PC-9 (cell line): ENCODE measurements around the gene MYO7B. TPM values are rescaled to one million over a fixed set of nuclear protein-coding genes. Genes with fewer than 3 reads are reported as not detected.
A peak's percentile ranks its signal among the peaks of the same experiment; 100 is the strongest.

Experiments
- BruUV-seq: library from RNA; stranded (reverse); fragments of 400-500 nt; replicated peaks from 2 replicates; lab custom pipeline; 2021; lab: Mats Ljungman, UMichigan
- CTCF ChIA-PET: fragments of 300-600 bp; sonication (Branson Sonifier 250); formaldehyde crosslinking; loops from one replicate; lab custom pipeline; 2022; ENCODE audit warnings: antibody characterized with exemption; lab: Charles Lee
- POLR2A ChIA-PET: fragments of 300-600 bp; sonication (Branson Sonifier 250); formaldehyde crosslinking; loops from one replicate; lab custom pipeline; 2022; ENCODE audit warnings: antibody characterized with exemption; ENCODE audit not compliant: unreplicated experiment; lab: Charles Lee
- DNase-seq, 2 experiments: peaks; one replicate each; pipeline versions ENCODE4 v3.0.0 to v3.0.0-alpha.2; 2015 to 2022; ENCODE audit warnings: mixed read lengths in 1 of 2
- H2AFZ ChIP-seq: fragments of 200-600 bp; sonication (generic); 2 replicates; pipeline ENCODE4 v1.8.1; 2017; ENCODE audit warnings: antibody characterized with exemption
- H3F3A ChIP-seq: fragments of 200-600 bp; sonication (generic); 2 replicates; pipeline ENCODE4 v1.8.1; 2017; ENCODE audit warnings: antibody characterized with exemption, mild to moderate bottlenecking, low read depth; ENCODE audit not compliant: insufficient read depth
- H3K27ac ChIP-seq: fragments of 200-600 bp; sonication (generic); 2 replicates; pipeline ENCODE4 v1.6.1; 2016; ENCODE audit warnings: mixed run types
- H3K27me3 ChIP-seq: fragments of 200-600 bp; sonication (generic); 2 replicates; pipeline ENCODE4 v1.6.1; 2016; ENCODE audit warnings: low read depth, mixed run types; ENCODE audit not compliant: insufficient read depth
- H3K36me3 ChIP-seq: fragments of 200-600 bp; sonication (generic); 2 replicates; pipeline ENCODE4 v1.6.1; 2016; ENCODE audit warnings: low read depth, mixed run types
- H3K4me1 ChIP-seq: fragments of 200-600 bp; sonication (generic); replicated peaks from 2 replicates; pipeline ENCODE4 v1.6.1; 2016; ENCODE audit warnings: mixed run types; ENCODE audit not compliant: insufficient read depth
- H3K4me2 ChIP-seq: fragments of 200-600 bp; sonication (generic); 2 replicates; pipeline ENCODE4 v1.6.1; 2017; ENCODE audit warnings: mixed run types
- H3K4me3 ChIP-seq: fragments of 200-600 bp; sonication (generic); 2 replicates; pipeline ENCODE4 v1.6.1; 2016; ENCODE audit warnings: mixed run types
- H3K79me2 ChIP-seq: fragments of 200-600 bp; sonication (generic); 2 replicates; pipeline ENCODE4 v1.6.1; 2017; ENCODE audit warnings: low read depth, mixed run types
- H3K9me2 ChIP-seq: fragments of 200-600 bp; sonication (generic); 2 replicates; pipeline ENCODE4 v1.8.1; 2017; ENCODE audit warnings: mild to moderate bottlenecking; ENCODE audit not compliant: insufficient read depth
- H3K9me3 ChIP-seq: fragments of 200-600 bp; sonication (generic); 2 replicates; pipeline ENCODE4 v1.8.1; 2016; ENCODE audit warnings: low read depth; ENCODE audit not compliant: insufficient read depth
- H4K20me1 ChIP-seq: fragments of 200-600 bp; sonication (generic); 2 replicates; pipeline ENCODE4 v1.8.1; 2017; ENCODE audit not compliant: insufficient read depth
- CTCF ChIP-seq: fragments of 200-600 bp; sonication (generic); conservative IDR thresholded peaks from 2 replicates; pipeline ENCODE4 v1.6.1; 2017; ENCODE audit warnings: mixed run types, antibody characterized with exemption, mild to moderate bottlenecking, moderate library complexity
- EZH2 ChIP-seq: fragments of 200-600 bp; sonication (generic); IDR thresholded peaks from 2 replicates; pipeline ENCODE4 v1.8.0; 2017; ENCODE audit warnings: antibody characterized with exemption, low read depth
- intact Hi-C: fragments of 100-400 bp; cut with micrococcal nuclease; formaldehyde crosslinking; loops from one replicate; pipeline ENCODE4 v1.10.0; 2022; ENCODE audit not compliant: unreplicated experiment
- total RNA-seq: library from RNA; stranded (reverse); gene quantifications from 2 replicates; pipeline ENCODE4 v1.2.3, GENCODE V29; 2021

MYO7B gene
- total RNA-seq, 1 experiment from 2014 or later = not detected

- CTCF ChIA-PET = interaction anchor here (0.7 kb wide), 1 partner anchor 15 kb away, joined by 5 read pairs; no protein-coding TSS in a partner anchor
Observed at GRCh38 chr2:127576433-127577207, 41.1 kb downstream of the MYO7B start.

GRCh38 chr2:127577208-127577475 lies 41.7 kb downstream of the MYO7B start:
- H3K27me3 ChIP-seq = peaks cover 30% of the 10 kb centered on the region

More at GRCh38 chr2:127576433-127577207, 41.1 kb downstream of the MYO7B start:
- TF ChIP-seq EZH2 = no peak
- TF ChIP-seq CTCF = no peak
- H3K36me3 ChIP-seq = no peaks in the 10 kb centered on the region
- POLR2A ChIA-PET = no interaction called here
- H3K4me3 ChIP-seq = no peak overlapping the region
- DNase-seq = peak in 1 of 2 experiments; percentile 67
- BruUV-seq = no TSS peak
- H3K9me2 ChIP-seq = no peaks in the 10 kb centered on the region
- H3K27me3 ChIP-seq = peaks cover 26% of the 10 kb centered on the region; the same call in 1 of the 2 replicates
- no peak overlapping the region for H3K4me2 ChIP-seq
- H3K27ac ChIP-seq = no peak overlapping the region
- H4K20me1 ChIP-seq = no peaks in the 10 kb centered on the region
- no peaks in the 10 kb centered on the region for H3K4me1 ChIP-seq
- no peaks in the 10 kb centered on the region for H3K9me3 ChIP-seq
- H3K79me2 ChIP-seq = no peaks in the 10 kb centered on the region
- no peaks in the 10 kb centered on the region for H3F3A ChIP-seq
- H2AFZ ChIP-seq = no peak overlapping the region
- intact Hi-C loops = no loop called here

GRCh38 chr2:127577503-127577902 lies 42.0 kb downstream of the MYO7B start:
- H3K4me1 ChIP-seq = no peaks in the 10 kb centered on the region
- H2AFZ ChIP-seq = no peak overlapping the region
- no peaks in the 10 kb centered on the region for H3F3A ChIP-seq
- H3K27ac ChIP-seq = no peak overlapping the region
- H3K36me3 ChIP-seq = no peaks in the 10 kb centered on the region
- H3K27me3 ChIP-seq = peaks cover 33% of the 10 kb centered on the region
- BruUV-seq = no TSS peak
- intact Hi-C loops = no loop called here
- H3K9me3 ChIP-seq = no peaks in the 10 kb centered on the region
- H3K9me2 ChIP-seq = no peaks in the 10 kb centered on the region
- no peak overlapping the region for H3K4me2 ChIP-seq
- TF ChIP-seq EZH2 = no peak
- H3K4me3 ChIP-seq = no peak overlapping the region
- peak in 1 of 2 experiments; percentile 21 for DNase-seq
- ChIA-PET POLR2A (no interaction called here), CTCF (no interaction called here)
- H4K20me1 ChIP-seq = no peaks in the 10 kb centered on the region
- no peaks in the 10 kb centered on the region for H3K79me2 ChIP-seq

More at GRCh38 chr2:127577208-127577475, 41.7 kb downstream of the MYO7B start:
- no peak overlapping the region for H2AFZ ChIP-seq
- BruUV-seq = no TSS peak
- TF ChIP-seq CTCF (no peak), EZH2 (no peak)
- no peaks in the 10 kb centered on the region for H3K36me3 ChIP-seq
- no peaks in the 10 kb centered on the region for H3F3A ChIP-seq
- no peaks in the 10 kb centered on the region for H3K9me3 ChIP-seq
- H3K27ac ChIP-seq = no peak overlapping the region
- ChIA-PET POLR2A (no interaction called here), CTCF (no interaction called here)
- peak in 1 of 2 experiments; percentile 26 for DNase-seq
- no peak overlapping the region for H3K4me2 ChIP-seq
- intact Hi-C loops = no loop called here
- no peaks in the 10 kb centered on the region for H3K4me1 ChIP-seq
- no peaks in the 10 kb centered on the region for H3K9me2 ChIP-seq
- H4K20me1 ChIP-seq = no peaks in the 10 kb centered on the region
- H3K4me3 ChIP-seq = no peak overlapping the region
- no peaks in the 10 kb centered on the region for H3K79me2 ChIP-seq
